Ascending aorta (tissue), 2 donors: ENCODE results near the gene RPIA. TPM values are rescaled to one million over a fixed set of nuclear protein-coding genes. Genes with fewer than 3 reads are reported as not detected.

Experiments used
- DNase-seq, 2 donors: peaks; one replicate each; pipeline ENCODE4 v3.0.0-alpha.2; 2019; ENCODE audit warnings: low spot score in 2 of 2
- H3K27ac ChIP-seq, 2 donors: fragments of 200-600 bp; sonication (generic); one replicate each; pipeline ENCODE4 v1.5.1; 2016 to 2017; ENCODE audit warnings: mild to moderate bottlenecking in 1 of 2
- H3K27me3 ChIP-seq: fragments of 200-600 bp; sonication (generic); one replicate; pipeline ENCODE4 v1.5.1; 2017
- H3K36me3 ChIP-seq, 2 donors: fragments of 200-600 bp; sonication (generic); one replicate each; pipeline ENCODE4 v1.5.1; 2016
- H3K4me1 ChIP-seq, 2 donors: fragments of 200-600 bp; sonication (generic); one replicate each; pipeline ENCODE4 v1.5.1; 2016 to 2017; ENCODE audit warnings: mild to moderate bottlenecking in 1 of 2
- H3K4me3 ChIP-seq, 2 donors: fragments of 200-600 bp; sonication (generic); one replicate each; pipeline ENCODE4 v1.5.1; 2016 to 2017; ENCODE audit warnings: mild to moderate bottlenecking in 1 of 2
- H3K9me3 ChIP-seq, 2 donors: fragments of 200-600 bp; sonication (generic); one replicate each; pipeline ENCODE4 v1.5.1; 2016
- intact Hi-C: fragments of 100-400 bp; cut with DNase I; formaldehyde crosslinking; loops from one replicate; pipeline ENCODE4 v1.15.1; 2023
- total RNA-seq: library from RNA; depleted of rRNA; stranded (reverse); fragments of >200 nt; gene quantifications from one replicate; pipeline ENCODE4 v1.1.0, GENCODE V29; 2016
- TF ChIP-seq, protein P1 (sequence below), 3 experiments: fragments of 200-600 bp in 2 of 3; fragments of 450-650 bp in 1 of 3; sonication (generic) in 2 of 3; IDR thresholded peaks; one replicate each; pipeline ENCODE4 v1.5.1; 2016 to 2019; ENCODE audit warnings: antibody characterized with exemption in 3 of 3, mild to moderate bottlenecking in 1 of 3, moderate library complexity in 1 of 3

RPIA gene
- total RNA-seq, 1 donor from 2014 or later: 4.4 TPM

DNA sequence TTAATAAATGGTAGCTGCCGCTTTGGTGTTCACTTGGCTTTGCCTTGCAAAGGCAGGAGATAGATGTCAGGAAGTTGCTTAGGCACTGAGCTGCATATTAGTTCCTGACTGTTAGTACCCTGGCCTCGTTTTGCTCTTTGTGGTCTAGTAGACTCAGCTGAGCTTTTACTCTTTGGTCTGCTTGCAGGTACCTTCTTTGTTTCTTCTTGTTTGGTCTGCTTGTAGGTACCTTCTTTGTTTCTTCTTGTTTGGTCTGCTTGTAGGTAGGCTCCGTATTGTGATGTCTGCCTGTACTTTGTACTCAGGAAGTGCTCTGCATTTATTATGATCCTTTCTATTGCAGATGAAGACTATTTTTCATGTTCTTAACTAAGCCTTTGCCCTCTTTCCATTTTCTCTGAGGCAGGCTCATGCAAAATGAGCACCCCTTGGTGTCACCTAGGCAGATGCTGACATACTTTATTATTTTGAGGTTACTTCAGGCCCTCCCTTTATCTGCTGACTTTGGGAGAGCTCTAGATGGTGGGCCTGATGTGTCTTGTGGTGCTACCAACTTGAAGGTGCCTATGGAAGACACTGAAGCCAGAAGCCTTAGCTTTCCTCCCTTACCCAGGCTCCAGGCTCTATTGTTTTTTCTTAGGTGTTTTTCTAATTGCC is 6.0 kb downstream of the RPIA start:
- Histone ChIP-seq H3K27me3 (no peaks in the 10 kb centered on the region), H3K4me1 (no peaks in the 10 kb centered on the region), H3K4me3 (no peak overlapping the region), H3K36me3 (peaks cover 0 to 21% of the 10 kb centered on the region in 2 donors), H3K27ac (no peak overlapping the region), H3K9me3 (no peaks in the 10 kb centered on the region)
- TF ChIP-seq, protein P1, sequence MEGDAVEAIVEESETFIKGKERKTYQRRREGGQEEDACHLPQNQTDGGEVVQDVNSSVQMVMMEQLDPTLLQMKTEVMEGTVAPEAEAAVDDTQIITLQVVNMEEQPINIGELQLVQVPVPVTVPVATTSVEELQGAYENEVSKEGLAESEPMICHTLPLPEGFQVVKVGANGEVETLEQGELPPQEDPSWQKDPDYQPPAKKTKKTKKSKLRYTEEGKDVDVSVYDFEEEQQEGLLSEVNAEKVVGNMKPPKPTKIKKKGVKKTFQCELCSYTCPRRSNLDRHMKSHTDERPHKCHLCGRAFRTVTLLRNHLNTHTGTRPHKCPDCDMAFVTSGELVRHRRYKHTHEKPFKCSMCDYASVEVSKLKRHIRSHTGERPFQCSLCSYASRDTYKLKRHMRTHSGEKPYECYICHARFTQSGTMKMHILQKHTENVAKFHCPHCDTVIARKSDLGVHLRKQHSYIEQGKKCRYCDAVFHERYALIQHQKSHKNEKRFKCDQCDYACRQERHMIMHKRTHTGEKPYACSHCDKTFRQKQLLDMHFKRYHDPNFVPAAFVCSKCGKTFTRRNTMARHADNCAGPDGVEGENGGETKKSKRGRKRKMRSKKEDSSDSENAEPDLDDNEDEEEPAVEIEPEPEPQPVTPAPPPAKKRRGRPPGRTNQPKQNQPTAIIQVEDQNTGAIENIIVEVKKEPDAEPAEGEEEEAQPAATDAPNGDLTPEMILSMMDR (IDR thresholded peaks at IDR 0.05): no peak
- no peak for DNase-seq
- intact Hi-C loops: no loop called here

DNA sequence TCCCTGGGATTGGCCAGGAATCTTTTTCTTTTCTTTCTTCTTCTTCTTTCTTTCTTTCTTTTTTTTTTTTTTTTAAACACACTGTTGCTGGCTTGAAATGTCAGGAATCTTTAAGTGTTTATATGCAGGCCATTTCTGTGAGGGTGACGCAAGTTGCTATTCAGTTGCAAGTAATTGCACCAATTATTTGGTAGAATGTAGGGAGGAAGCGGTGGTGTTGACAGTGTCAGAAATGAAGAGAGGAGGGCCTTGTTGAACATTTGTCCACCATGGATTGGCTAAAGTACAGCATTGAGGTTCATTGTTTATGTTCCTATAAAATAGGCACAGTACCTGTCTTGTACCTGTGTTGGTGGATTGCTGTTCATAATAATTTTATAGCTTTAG is 6.5 kb downstream of the RPIA start:
- intact Hi-C loops: no loop called here
- TF ChIP-seq, protein P1 (IDR thresholded peaks at IDR 0.05): no peak
- no peak overlapping the region for H3K27ac ChIP-seq

DNA sequence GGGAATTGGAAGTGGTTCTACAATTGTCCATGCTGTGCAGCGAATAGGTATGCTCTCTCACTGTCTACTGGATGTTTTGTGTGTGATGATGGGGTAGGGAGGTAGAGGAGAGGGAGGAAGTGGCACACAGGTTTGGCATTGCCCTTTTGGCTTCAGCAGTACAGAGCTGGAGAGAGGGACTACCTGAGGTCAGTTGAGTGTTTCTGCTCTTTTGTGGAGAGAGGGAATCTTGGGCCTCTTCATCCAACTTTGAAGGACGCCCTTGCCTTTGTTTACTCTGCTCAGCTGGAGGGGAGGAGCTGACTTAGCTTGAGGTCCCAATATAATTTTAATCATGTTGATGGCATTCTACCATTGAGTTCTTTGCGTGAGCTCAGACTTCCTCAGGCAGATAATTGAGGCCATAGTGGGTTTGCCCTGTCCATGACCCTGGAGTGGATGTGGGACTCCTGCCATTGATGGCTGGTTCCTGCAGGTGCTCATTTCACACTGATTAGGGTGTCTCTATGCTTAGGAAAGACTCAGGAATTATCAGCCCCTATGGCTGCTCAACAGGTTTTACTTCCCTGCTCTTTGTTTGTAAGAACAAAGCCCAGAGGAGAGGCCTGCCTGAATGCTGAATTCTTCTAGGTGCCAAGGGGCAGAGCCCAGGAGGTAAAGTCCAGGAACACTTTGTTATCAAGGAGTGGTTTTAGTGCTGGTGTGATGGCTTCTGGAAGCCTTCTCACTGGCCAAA is 7.2 kb downstream of the RPIA start:
- no peak overlapping the region for H3K4me3 ChIP-seq

More for the DNA sequence above, 6.5 kb downstream of the RPIA start:
- no peak overlapping the region for H3K4me3 ChIP-seq
- peaks cover 1 to 26% of the 10 kb centered on the region in 2 donors for H3K36me3 ChIP-seq
- H3K4me1 ChIP-seq: no peaks in the 10 kb centered on the region
- H3K27me3 ChIP-seq: no peaks in the 10 kb centered on the region
- no peaks in the 10 kb centered on the region for H3K9me3 ChIP-seq
- no peak for DNase-seq

DNA sequence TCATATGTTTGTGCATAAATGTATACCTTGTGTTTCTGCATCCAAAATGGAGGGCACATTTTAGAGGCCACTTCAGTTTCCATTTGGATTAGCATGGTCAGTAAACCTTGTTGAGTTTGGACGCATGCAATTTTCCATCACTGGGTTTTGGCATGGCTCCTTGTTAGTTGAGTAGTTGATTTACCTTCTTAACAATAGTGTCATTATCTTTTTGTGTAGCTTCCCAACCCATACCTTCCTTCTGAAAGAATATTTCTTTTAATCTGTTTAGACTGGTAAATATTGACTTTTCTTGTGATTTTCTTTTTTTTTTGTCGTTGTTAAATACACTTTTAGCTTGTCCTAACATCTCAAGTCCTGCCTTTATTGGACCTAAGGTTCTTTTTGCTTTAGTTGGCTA is 15.5 kb downstream of the RPIA start:
- intact Hi-C loops: no loop called here
- H3K4me1 ChIP-seq: no peaks in the 10 kb centered on the region
- DNase-seq: no peak
- TF ChIP-seq, protein P1 (IDR thresholded peaks at IDR 0.05): no peak
- no peak overlapping the region for H3K4me3 ChIP-seq
- H3K36me3 ChIP-seq: peaks cover 7 to 19% of the 10 kb centered on the region in 2 donors
- no peak overlapping the region for H3K27ac ChIP-seq
- no peaks in the 10 kb centered on the region for H3K9me3 ChIP-seq
- no peaks in the 10 kb centered on the region for H3K27me3 ChIP-seq

More for the DNA sequence above, 7.2 kb downstream of the RPIA start:
- DNase-seq: no peak
- Histone ChIP-seq H3K27me3 (no peaks in the 10 kb centered on the region), H3K4me1 (no peaks in the 10 kb centered on the region), H3K36me3 (peaks cover 7 to 33% of the 10 kb centered on the region in 2 donors), H3K9me3 (no peaks in the 10 kb centered on the region), H3K27ac (no peak overlapping the region)
- TF ChIP-seq, protein P1 (IDR thresholded peaks at IDR 0.05): no peak
- intact Hi-C loops: no loop called here

DNA sequence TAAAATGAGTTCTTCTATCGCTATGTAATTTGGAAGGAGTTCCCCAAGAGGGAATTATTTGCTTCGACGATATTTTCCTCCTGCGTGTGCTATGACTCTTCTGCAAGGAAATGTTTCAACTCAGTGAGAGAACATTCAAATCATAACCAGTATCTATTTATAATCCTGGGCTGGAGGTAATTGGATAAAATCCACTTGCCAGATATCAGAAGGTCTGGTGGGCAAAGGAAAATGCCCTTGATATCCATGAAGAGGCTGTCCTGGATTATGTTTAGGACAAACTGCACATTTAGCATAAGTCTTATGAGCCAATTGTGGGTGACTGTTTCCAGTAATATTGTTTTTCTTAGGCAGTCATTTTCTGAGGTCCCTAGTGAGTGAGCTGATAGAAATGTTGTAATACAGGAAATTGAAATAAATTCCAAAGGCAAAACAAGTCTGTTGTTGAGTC is 17.7 kb downstream of the RPIA start:
- Histone ChIP-seq H3K4me1 (no peaks in the 10 kb centered on the region), H3K4me3 (no peak overlapping the region), H3K36me3 (no peaks in the 10 kb centered on the region), H3K27me3 (no peaks in the 10 kb centered on the region), H3K9me3 (no peaks in the 10 kb centered on the region), H3K27ac (no peak overlapping the region)
- TF ChIP-seq, protein P1 (IDR thresholded peaks at IDR 0.05): no peak
- DNase-seq: no peak
- intact Hi-C loops: no loop called here
